Activated B cell treated with CpG ODN at 0.5 μM for 24 hours (primary cell): Measurements from ENCODE around the gene ADAMTS19. TPM values are rescaled to one million over a fixed set of nuclear protein-coding genes. Genes with fewer than 3 reads are reported as not detected.
"Not testable (repeated sequence)": the region's sequence is repeated elsewhere in the genome, so short reads cannot be mapped to it uniquely, and the experiment has no call there.

Source experiments
- ATAC-seq: fragments of 200-7000 bp; cut with Tn5 transposase; one replicate; pipeline ENCODE4 v1.10.0; 2021; ENCODE audit warnings: low read depth, mild to moderate bottlenecking, moderate library complexity
- CTCF ChIA-PET: fragments of 350-600 bp; sonication (Branson Sonifier 250); formaldehyde crosslinking; loops from one replicate; lab custom pipeline; 2021; ENCODE audit warnings: antibody characterized with exemption; lab: Charles Lee
- POLR2A ChIA-PET: fragments of 350-600 bp; sonication (Branson Sonifier 250); formaldehyde crosslinking; loops from one replicate; lab custom pipeline; 2021; ENCODE audit warnings: antibody characterized with exemption; lab: Charles Lee
- DNase-seq: peaks from one replicate; pipeline ENCODE4 v3.0.0; 2022
- H3K27ac Mint-ChIP-seq: one replicate; pipeline ENCODE4 v1.8.0; 2020; ENCODE audit warnings: mixed read lengths
- H3K27me3 Mint-ChIP-seq: one replicate; pipeline ENCODE4 v1.8.0; 2021; ENCODE audit warnings: mixed read lengths
- H3K36me3 Mint-ChIP-seq: one replicate; pipeline ENCODE4 v1.8.0; 2021; ENCODE audit warnings: low read depth, mixed read lengths
- H3K4me1 Mint-ChIP-seq: one replicate; pipeline ENCODE4 v1.8.0; 2021; ENCODE audit warnings: mixed read lengths
- H3K4me3 Mint-ChIP-seq: one replicate; pipeline ENCODE4 v1.8.0; 2020; ENCODE audit warnings: mild to moderate bottlenecking, mixed read lengths
- H3K9me3 Mint-ChIP-seq: one replicate; pipeline ENCODE4 v1.8.0; 2020; ENCODE audit warnings: mixed read lengths
- CTCF ChIP-seq: fragments of 200-600 bp; IDR thresholded peaks from one replicate; pipeline ENCODE4 v1.8.0; 2022; ENCODE audit warnings: antibody characterized with exemption, mild to moderate bottlenecking
- intact Hi-C: fragments of 100-400 bp; cut with micrococcal nuclease; formaldehyde crosslinking; loops from one replicate; pipeline ENCODE4 v1.15.1; 2024
- total RNA-seq: library from RNA; stranded (reverse); gene quantifications from 2 replicates; pipeline ENCODE4 v1.2.3, GENCODE V29; 2022

The ADAMTS19 gene
- total RNA-seq, 1 donor from 2014 or later, result not detected

GRCh38 chr5:129563585-129563984, 103.5 kb downstream of the ADAMTS19 start:
- no peak for ATAC-seq
- no peaks in the 10 kb centered on the region for H3K9me3 Mint-ChIP-seq
- H3K36me3 Mint-ChIP-seq, result no peaks in the 10 kb centered on the region
- no peak for TF ChIP-seq CTCF
- intact Hi-C loops, result no loop called here
- no peak overlapping the region for H3K4me3 Mint-ChIP-seq
- no peaks in the 10 kb centered on the region for H3K27me3 Mint-ChIP-seq
- ChIA-PET POLR2A (no interaction called here), CTCF (interaction anchor here (0.7 kb wide), 1 partner anchor 599 kb away, joined by 4 read pairs; no protein-coding TSS in a partner anchor)
- no peak for DNase-seq
- no peaks in the 10 kb centered on the region for H3K4me1 Mint-ChIP-seq
- no peak overlapping the region for H3K27ac Mint-ChIP-seq

GRCh38 chr5:129569295-129569694, 109.2 kb downstream of the ADAMTS19 start:
- CTCF ChIA-PET, result no interaction called here
- H3K4me3 Mint-ChIP-seq, result no peak overlapping the region
- intact Hi-C loops, result no loop called here
- no peaks in the 10 kb centered on the region for H3K36me3 Mint-ChIP-seq
- no peak for DNase-seq
- H3K27me3 Mint-ChIP-seq, result no peaks in the 10 kb centered on the region
- no peak for ATAC-seq
- TF ChIP-seq CTCF, result no peak
- H3K27ac Mint-ChIP-seq, result no peak overlapping the region
- no peaks in the 10 kb centered on the region for H3K9me3 Mint-ChIP-seq
- POLR2A ChIA-PET, result no interaction called here
- H3K4me1 Mint-ChIP-seq, result no peaks in the 10 kb centered on the region

GRCh38 chr5:129572060-129572459, 112.0 kb downstream of the ADAMTS19 start:
- ATAC-seq (no peak), DNase-seq (no peak)
- CTCF ChIA-PET, result no interaction called here
- H3K36me3 Mint-ChIP-seq, result no peaks in the 10 kb centered on the region
- H3K27me3 Mint-ChIP-seq, result no peaks in the 10 kb centered on the region
- no peaks in the 10 kb centered on the region for H3K9me3 Mint-ChIP-seq
- TF ChIP-seq CTCF, result no peak
- intact Hi-C loops, result no loop called here
- H3K4me3 Mint-ChIP-seq, result no peak overlapping the region
- no peak overlapping the region for H3K27ac Mint-ChIP-seq
- no peaks in the 10 kb centered on the region for H3K4me1 Mint-ChIP-seq
- POLR2A ChIA-PET, result no interaction called here

GRCh38 chr5:129584496-129584895, 124.4 kb downstream of the ADAMTS19 start:
- H3K4me3 Mint-ChIP-seq, CTCF ChIA-PET, H3K36me3 Mint-ChIP-seq, POLR2A ChIA-PET, intact Hi-C loops, H3K27ac Mint-ChIP-seq, H3K9me3 Mint-ChIP-seq, ATAC-seq, DNase-seq, H3K4me1 Mint-ChIP-seq, H3K27me3 Mint-ChIP-seq: not testable (repeated sequence)

GRCh38 chr5:129591508-129592160, 131.5 kb downstream of the ADAMTS19 start:
- no peak for DNase-seq
- no peak for TF ChIP-seq CTCF
- no peak overlapping the region for H3K4me3 Mint-ChIP-seq
- no peaks in the 10 kb centered on the region for H3K36me3 Mint-ChIP-seq
- no peak overlapping the region for H3K27ac Mint-ChIP-seq
- ChIA-PET CTCF (no interaction called here), POLR2A (no interaction called here)
- ATAC-seq, result no peak
- H3K27me3 Mint-ChIP-seq, result no peaks in the 10 kb centered on the region
- H3K4me1 Mint-ChIP-seq, result no peaks in the 10 kb centered on the region
- intact Hi-C loops, result no loop called here
- H3K9me3 Mint-ChIP-seq, result no peaks in the 10 kb centered on the region

- intact Hi-C loops, result no loop called here
- DNase-seq, result no peak
- ChIA-PET POLR2A (no interaction called here), CTCF (no interaction called here)
- H3K27me3 Mint-ChIP-seq, result no peaks in the 10 kb centered on the region
- no peak overlapping the region for H3K27ac Mint-ChIP-seq
- H3K9me3 Mint-ChIP-seq, result no peaks in the 10 kb centered on the region
- H3K36me3 Mint-ChIP-seq, result no peaks in the 10 kb centered on the region
- H3K4me1 Mint-ChIP-seq, result no peaks in the 10 kb centered on the region
- no peak overlapping the region for H3K4me3 Mint-ChIP-seq
- TF ChIP-seq CTCF, result no peak
- no peak for ATAC-seq
These were observed 133.4 kb downstream of the ADAMTS19 start for GRCh38 chr5:129593525-129593924.
